Fibroblast of lung (primary cell): ENCODE measurements around the gene PSMG2. TPM values are rescaled to one million over a fixed set of nuclear protein-coding genes. Genes with fewer than 3 reads are reported as not detected.

Experiments used
- DNase-seq, 2 donors: peaks; one replicate each; pipeline versions ENCODE4 v3.0.0 to v3.0.0-alpha.2; 2010; ENCODE audit warnings: low read depth in 2 of 2
- H2AFZ ChIP-seq: 2 replicates; pipeline ENCODE4 v1.5.1; 2012; ENCODE audit warnings: low read length, control low read depth, inconsistent platforms
- H3K27ac ChIP-seq: 2 replicates; pipeline ENCODE4 v1.5.1; 2011; ENCODE audit warnings: low read length, control low read depth; ENCODE audit not compliant: insufficient read depth
- H3K27me3 ChIP-seq: 2 replicates; pipeline ENCODE4 v1.5.1; 2011; ENCODE audit warnings: mild to moderate bottlenecking, low read length; ENCODE audit not compliant: control insufficient read depth, insufficient read depth
- H3K36me3 ChIP-seq: 2 replicates; pipeline ENCODE4 v1.5.1; 2011; ENCODE audit warnings: low read length; ENCODE audit not compliant: control insufficient read depth, insufficient read depth
- H3K4me1 ChIP-seq: 2 replicates; pipeline ENCODE4 v1.5.1; 2011; ENCODE audit warnings: low read length; ENCODE audit not compliant: control insufficient read depth, insufficient read depth; ENCODE audit errors: extremely low read depth
- H3K4me2 ChIP-seq: 2 replicates; pipeline ENCODE4 v1.5.1; 2011; ENCODE audit warnings: low read length, control low read depth; ENCODE audit not compliant: insufficient read depth; ENCODE audit errors: extremely low read depth
- H3K4me3 ChIP-seq, 4 experiments: fragments of 200-600 bp in 1 of 4; sonication (generic) in 1 of 4; replicated peaks in 1 of 4; 2 replicates each; pipeline ENCODE4 v1.5.1; 2011 to 2016; ENCODE audit warnings: low read length in 4 of 4, low read depth in 3 of 4, mild to moderate bottlenecking in 3 of 4, control low read depth in 2 of 4, inconsistent platforms in 1 of 4, mixed read lengths in 1 of 4; ENCODE audit not compliant: insufficient read depth in 1 of 4; ENCODE audit errors: control extremely low read depth in 1 of 4
- H3K79me2 ChIP-seq: 2 replicates; pipeline ENCODE4 v1.5.1; 2012; ENCODE audit warnings: mild to moderate bottlenecking, low read length, inconsistent platforms; ENCODE audit not compliant: control insufficient read depth, insufficient read depth
- H3K9ac ChIP-seq: 2 replicates; pipeline ENCODE4 v1.5.1; 2011; ENCODE audit warnings: mild to moderate bottlenecking, low read length, control low read depth; ENCODE audit not compliant: insufficient read depth
- H3K9me3 ChIP-seq: 2 replicates; pipeline ENCODE4 v1.5.1; 2012; ENCODE audit warnings: low read depth, low read length; ENCODE audit not compliant: control insufficient read depth, insufficient read depth
- H4K20me1 ChIP-seq: 2 replicates; pipeline ENCODE4 v1.5.1; 2011; ENCODE audit warnings: low read length; ENCODE audit not compliant: control insufficient read depth, insufficient read depth; ENCODE audit errors: extremely low read depth
- CTCF ChIP-seq, 2 donors: IDR thresholded peaks in 1 of 2; conservative IDR thresholded peaks in 1 of 2; 1 replicate in 1 of 2; 2 replicates in 1 of 2; pipeline ENCODE4 v1.5.1; 2011 to 2012; ENCODE audit warnings: low read length in 2 of 2, control low read depth in 1 of 2, inconsistent platforms in 1 of 2, low read depth in 1 of 2, mild to moderate bottlenecking in 1 of 2
- EZH2 ChIP-seq: IDR thresholded peaks from 2 replicates; pipeline ENCODE4 v1.5.1; 2012; ENCODE audit warnings: low read length, control low read depth, mild to moderate bottlenecking; ENCODE audit errors: missing control alignments
- polyA plus RNA-seq, 2 donors: library from polyadenylated mRNA; depleted of rRNA in 1 of 2; stranded (reverse) in 1 of 2; unstranded in 1 of 2; fragments of >200 nt; gene quantifications; 2 replicates each; pipeline ENCODE4 v1.2.1, GENCODE V29; 2011 to 2012; ENCODE audit warnings: missing spikeins in 1 of 2
- total RNA-seq: library from RNA; depleted of rRNA; stranded (reverse); fragments of >200 nt; gene quantifications from 2 replicates; pipeline ENCODE4 v1.2.1, GENCODE V29; 2014

The PSMG2 gene
- total and polyA plus RNA-seq, 2 donors (not counting 1 experiment from before 2014, with no cell fraction given) = 72.8 to 79.4 TPM

GRCh38 chr18:12767580-12768155 lies 64.8 kb downstream of the PSMG2 start:
- no peak for DNase-seq
- Histone ChIP-seq H4K20me1 (no peaks in the 10 kb centered on the region), H2AFZ (no peak overlapping the region), H3K27me3 (no peaks in the 10 kb centered on the region), H3K27ac (no peak overlapping the region), H3K4me2 (no peak overlapping the region), H3K79me2 (no peaks in the 10 kb centered on the region), H3K9me3 (no peaks in the 10 kb centered on the region), H3K9ac (no peak overlapping the region), H3K4me3 (no peak overlapping the region), H3K36me3 (no peaks in the 10 kb centered on the region), H3K4me1 (no peaks in the 10 kb centered on the region)
- TF ChIP-seq EZH2 = no peak

GRCh38 chr18:12768625-12769024 lies 65.8 kb downstream of the PSMG2 start:
- Histone ChIP-seq H3K27ac (no peak overlapping the region), H3K36me3 (no peaks in the 10 kb centered on the region), H3K9me3 (no peaks in the 10 kb centered on the region), H2AFZ (no peak overlapping the region), H3K4me1 (no peaks in the 10 kb centered on the region), H4K20me1 (no peaks in the 10 kb centered on the region), H3K4me3 (no peak overlapping the region), H3K9ac (no peak overlapping the region), H3K4me2 (no peak overlapping the region), H3K27me3 (no peaks in the 10 kb centered on the region), H3K79me2 (no peaks in the 10 kb centered on the region)
- DNase-seq = peak; percentile 9 to 37
- TF ChIP-seq CTCF (conservative IDR thresholded peaks at IDR 0.05 in 1 of 2, IDR thresholded peaks at IDR 0.05 in 1 of 2; ENCODE audit: low read depth in 1 of 2, low read length in 2 of 2) (no peak), EZH2 (no peak)

GRCh38 chr18:12769136-12769535 lies 66.3 kb downstream of the PSMG2 start:
- TF ChIP-seq CTCF (conservative IDR thresholded peaks at IDR 0.05 in 1 of 2, IDR thresholded peaks at IDR 0.05 in 1 of 2; ENCODE audit: low read depth in 1 of 2, low read length in 2 of 2) (no peak), EZH2 (no peak)
- Histone ChIP-seq H2AFZ (no peak overlapping the region), H3K36me3 (no peaks in the 10 kb centered on the region), H3K79me2 (no peaks in the 10 kb centered on the region), H3K27me3 (no peaks in the 10 kb centered on the region), H3K27ac (no peak overlapping the region), H3K9me3 (no peaks in the 10 kb centered on the region), H3K4me1 (no peaks in the 10 kb centered on the region), H4K20me1 (no peaks in the 10 kb centered on the region), H3K4me2 (no peak overlapping the region), H3K9ac (no peak overlapping the region), H3K4me3 (no peak overlapping the region)
- no peak for DNase-seq
